Spleen (tissue), 13 donors: ENCODE results near the gene DPYD. TPM values are rescaled to one million over a fixed set of nuclear protein-coding genes. Genes with fewer than 3 reads are reported as not detected.

ENCODE experiments used
- DNase-seq: peaks from one replicate; pipeline ENCODE4 v3.0.0-alpha.2; 2020
- H3K27ac ChIP-seq, 8 donors: fragments of 200-600 bp; sonication (generic) in 7 of 8; 1 replicate in 4 of 8; 2 replicates in 4 of 8; pipeline versions ENCODE4 v1.5.0 to v1.8.0; 2016 to 2021; ENCODE audit warnings: inconsistent platforms in 4 of 8, mild to moderate bottlenecking in 4 of 8, moderate library complexity in 1 of 8
- H3K27me3 ChIP-seq, 7 donors: fragments of 200-600 bp; sonication (generic) in 6 of 7; replicated peaks in 1 of 7; 1 replicate in 4 of 7; 2 replicates in 3 of 7; pipeline versions ENCODE4 v1.5.0 to v1.8.0; 2016 to 2021; ENCODE audit warnings: inconsistent platforms in 3 of 7, mild to moderate bottlenecking in 1 of 7
- H3K36me3 ChIP-seq, 6 donors: fragments of 200-600 bp; sonication (generic) in 5 of 6; 1 replicate in 4 of 6; 2 replicates in 2 of 6; pipeline versions ENCODE4 v1.5.0 to v1.8.0; 2016 to 2021; ENCODE audit warnings: inconsistent platforms in 2 of 6
- H3K4me1 ChIP-seq, 6 donors: fragments of 200-600 bp; sonication (generic) in 5 of 6; 1 replicate in 3 of 6; 2 replicates in 3 of 6; pipeline versions ENCODE4 v1.5.0 to v1.8.0; 2016 to 2021; ENCODE audit warnings: inconsistent platforms in 3 of 6
- H3K4me3 ChIP-seq, 8 donors: fragments of 200-600 bp; sonication (generic) in 7 of 8; 1 replicate in 4 of 8; 2 replicates in 4 of 8; pipeline versions ENCODE4 v1.5.0 to v1.8.0; 2016 to 2021; ENCODE audit warnings: inconsistent platforms in 4 of 8, mild to moderate bottlenecking in 4 of 8, moderate library complexity in 2 of 8
- H3K9me3 ChIP-seq, 8 donors: fragments of 200-600 bp; sonication (generic) in 7 of 8; 1 replicate in 4 of 8; 2 replicates in 4 of 8; pipeline versions ENCODE4 v1.5.0 to v1.8.0; 2016 to 2021; ENCODE audit warnings: inconsistent platforms in 4 of 8
- POLR2A ChIP-seq, 3 donors: fragments of 450-650 bp; IDR thresholded peaks; one replicate each; pipeline ENCODE4 v1.5.1; 2017; ENCODE audit warnings: antibody characterized with exemption in 3 of 3, mild to moderate bottlenecking in 1 of 3
- POLR2AphosphoS5 ChIP-seq, 3 donors: sonication (generic); formaldehyde crosslinking; IDR thresholded peaks; one replicate each; pipeline ENCODE4 v1.5.1; 2017; ENCODE audit warnings: antibody characterized with exemption in 3 of 3
- WGBS, 5 donors: extraction: QIAGEN DNeasy Blood & Tissue Kit in 3 of 5; methylation state at CpG; one replicate each; pipeline versions ENCODE4 v1.1.5 to v1.1.7; 2013 to 2018; 5-methylcytosine and 5-hydroxymethylcytosine counted together
- intact Hi-C: fragments of 100-400 bp; cut with DNase I; formaldehyde crosslinking; loops from one replicate; pipeline ENCODE4 v1.15.0; 2023; ENCODE audit warnings: low total_unique reads
- long read RNA-seq, 2 donors: transcript quantifications; one replicate each; lab custom pipeline, GENCODE V29; 2026
- polyA plus RNA-seq, 3 donors: library from polyadenylated mRNA; stranded (reverse); fragments of 200-250 nt; gene quantifications; one replicate each; pipeline ENCODE4 v1.2.1, GENCODE V29; 2013
- total RNA-seq, 7 donors: library from RNA; depleted of rRNA in 3 of 7; stranded (reverse); fragments of >200 nt in 3 of 7; fragmentation: NEBNext Ultra II Directional in 4 of 7; extraction: Animal tissue kit (Norgen Biotek cat#: 25700) in 4 of 7; gene quantifications; one replicate each; pipeline versions ENCODE4 v1.1.0 to v1.2.1, GENCODE V29; 2016 to 2021
- TF ChIP-seq, protein P1 (sequence below), 11 experiments: fragments of 200-600 bp in 7 of 11; fragments of 450-650 bp in 4 of 11; sonication (generic) in 4 of 11; IDR thresholded peaks in 8 of 11; conservative IDR thresholded peaks in 3 of 11; 1 replicate in 7 of 11; 2 replicates in 4 of 11; pipeline versions ENCODE4 v1.4.0 to v1.8.0; 2016 to 2021; ENCODE audit warnings: antibody characterized with exemption in 11 of 11, inconsistent platforms in 4 of 11, mild to moderate bottlenecking in 1 of 11
- donor health status: healthy with polysubstance abuse.
- donor health status: DM: no; HTN: no; CAD: no; lungs with moderate emphysema.
- donor health status: DM: no; HTN: no; CAD: no.
- donor health status: Bipolar disorder and iron deficiency.
- donor health status: healthy.
- donor health status: DM: no; HTN: no; CAD: no.
- donor health status: DM: yes; HTN: yes; CAD: no.

The DPYD gene
- total RNA-seq (100 to 1,000 TPM in 2 of 7 donors, 10 to 100 TPM in 5; 54.0 to 114 (median 97.6) TPM), polyA plus RNA-seq (10 to 100 TPM in 1 of 3 donors, 1 to 10 TPM in 2; 7.3 to 12.4 (median 8.7) TPM)
- long read RNA-seq, donor 1, full-length matches to known transcripts = 3 of 3 reads
- long read RNA-seq, donor 1, partial matches to known transcripts = 0 of 3 reads
- long read RNA-seq, donor 1, other reads (novel, unspliced or antisense) = 0 of 3 reads
- long read RNA-seq, donor 2, full-length matches to known transcripts = 1 of 1 reads
- long read RNA-seq, donor 2, partial matches to known transcripts = 0 of 1 reads
- long read RNA-seq, donor 2, other reads (novel, unspliced or antisense) = 0 of 1 reads

DNA sequence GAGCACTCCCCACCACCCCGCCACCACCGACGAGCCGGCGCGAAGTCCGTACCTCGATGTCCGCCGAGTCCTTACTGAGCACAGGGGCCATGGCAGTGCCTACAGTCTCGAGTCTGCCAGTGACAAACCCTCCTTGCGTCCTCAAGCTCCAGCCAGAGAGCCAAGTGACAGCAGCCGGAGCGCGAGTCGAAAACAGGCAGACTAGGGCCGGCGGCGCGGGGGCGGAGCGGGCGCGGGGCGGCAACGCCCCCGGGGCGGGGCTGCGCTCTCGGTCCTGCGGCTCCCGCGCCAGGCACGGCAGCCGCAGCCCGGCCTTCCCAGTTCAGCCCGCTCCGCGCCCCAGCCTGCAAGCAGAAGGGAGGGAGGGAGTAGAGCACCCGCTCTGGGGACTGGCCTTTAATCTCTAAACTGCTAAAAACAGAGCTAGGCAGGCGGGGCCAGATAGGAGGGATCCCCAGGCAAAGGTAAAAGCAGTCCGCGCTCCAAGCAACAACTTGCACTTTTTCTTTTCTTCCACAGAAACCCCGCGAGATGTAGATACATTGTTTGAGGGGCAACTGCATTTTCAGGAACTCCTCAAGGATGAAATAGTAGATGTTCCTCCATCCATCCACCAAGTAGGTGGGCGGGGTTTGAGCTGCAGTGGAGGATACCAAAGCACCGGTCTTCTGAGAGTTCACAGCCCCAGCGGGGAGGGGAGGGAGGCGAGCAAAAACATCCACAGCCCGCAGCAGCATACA lies at the start of gene DPYD:
TSS of gene DPYD (minus strand) at position 203 of the 740 bp plus-strand sequence. CDS start at position 91, 112 bp downstream.
- intact Hi-C loops = no loop called here
- Histone ChIP-seq H3K36me3 (no peaks in the 10 kb centered on the region), H3K9me3 (no peaks in the 10 kb centered on the region), H3K27ac (peak within 1 kb of the TSS; percentile 86 to 98 (median 96)), H3K4me3 (peak within 1 kb of the TSS; percentile 60 to 87 (median 80)), H3K27me3 (no peaks in the 10 kb centered on the region), H3K4me1 (peaks cover 0 to 49% (median 31%) of the 10 kb centered on the region in 6 donors)
- peak; percentile 94 to 97 (median 96) for TF ChIP-seq POLR2AphosphoS5 (IDR thresholded peaks at IDR 0.05)
- TF ChIP-seq, protein P1, sequence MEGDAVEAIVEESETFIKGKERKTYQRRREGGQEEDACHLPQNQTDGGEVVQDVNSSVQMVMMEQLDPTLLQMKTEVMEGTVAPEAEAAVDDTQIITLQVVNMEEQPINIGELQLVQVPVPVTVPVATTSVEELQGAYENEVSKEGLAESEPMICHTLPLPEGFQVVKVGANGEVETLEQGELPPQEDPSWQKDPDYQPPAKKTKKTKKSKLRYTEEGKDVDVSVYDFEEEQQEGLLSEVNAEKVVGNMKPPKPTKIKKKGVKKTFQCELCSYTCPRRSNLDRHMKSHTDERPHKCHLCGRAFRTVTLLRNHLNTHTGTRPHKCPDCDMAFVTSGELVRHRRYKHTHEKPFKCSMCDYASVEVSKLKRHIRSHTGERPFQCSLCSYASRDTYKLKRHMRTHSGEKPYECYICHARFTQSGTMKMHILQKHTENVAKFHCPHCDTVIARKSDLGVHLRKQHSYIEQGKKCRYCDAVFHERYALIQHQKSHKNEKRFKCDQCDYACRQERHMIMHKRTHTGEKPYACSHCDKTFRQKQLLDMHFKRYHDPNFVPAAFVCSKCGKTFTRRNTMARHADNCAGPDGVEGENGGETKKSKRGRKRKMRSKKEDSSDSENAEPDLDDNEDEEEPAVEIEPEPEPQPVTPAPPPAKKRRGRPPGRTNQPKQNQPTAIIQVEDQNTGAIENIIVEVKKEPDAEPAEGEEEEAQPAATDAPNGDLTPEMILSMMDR (IDR thresholded peaks at IDR 0.05 in 8 of 11, conservative IDR thresholded peaks at IDR 0.05 in 3 of 11) = peak in 1 of 11 experiments; percentile 15
- peak; percentile 40 to 71 (median 65) for TF ChIP-seq POLR2A (IDR thresholded peaks at IDR 0.05)
- WGBS, 5 donors = 0 to 1% (median 1%) methylated on average over 15 to 50 of the region's 50 CpGs
- peak; percentile 97 for DNase-seq

DNA sequence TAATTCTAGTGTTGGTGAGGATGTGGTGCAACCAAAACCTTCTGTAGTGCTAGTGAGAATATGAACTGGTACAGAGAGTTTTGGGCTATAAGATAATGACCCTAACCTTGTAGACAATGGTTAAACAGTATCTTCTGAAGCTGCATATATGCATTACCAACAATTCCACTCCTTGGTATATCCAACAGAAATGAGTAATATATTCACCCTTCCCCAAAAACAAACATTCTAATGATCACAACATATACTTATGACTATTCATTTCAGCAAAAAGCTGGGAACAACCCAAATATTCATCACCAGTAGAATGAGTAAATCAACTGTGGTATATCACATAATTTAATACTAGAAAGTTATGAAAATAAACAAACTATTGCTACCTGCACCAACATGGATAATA lies 39.6 kb upstream of the DPYD start:
- Histone ChIP-seq H3K36me3 (no peaks in the 10 kb centered on the region), H3K27ac (no peak overlapping the region), H3K27me3 (peaks cover 0 to 7% (median 0%) of the 10 kb centered on the region in 7 donors), H3K9me3 (no peaks in the 10 kb centered on the region), H3K4me1 (no peaks in the 10 kb centered on the region), H3K4me3 (no peak overlapping the region)
- DNase-seq = no peak
- TF ChIP-seq POLR2AphosphoS5 (IDR thresholded peaks at IDR 0.05) = no peak
- TF ChIP-seq, protein P1 (IDR thresholded peaks at IDR 0.05 in 8 of 11, conservative IDR thresholded peaks at IDR 0.05 in 3 of 11) = no peak
- no peak for TF ChIP-seq POLR2A (IDR thresholded peaks at IDR 0.05)
- intact Hi-C loops = no loop called here

DNA sequence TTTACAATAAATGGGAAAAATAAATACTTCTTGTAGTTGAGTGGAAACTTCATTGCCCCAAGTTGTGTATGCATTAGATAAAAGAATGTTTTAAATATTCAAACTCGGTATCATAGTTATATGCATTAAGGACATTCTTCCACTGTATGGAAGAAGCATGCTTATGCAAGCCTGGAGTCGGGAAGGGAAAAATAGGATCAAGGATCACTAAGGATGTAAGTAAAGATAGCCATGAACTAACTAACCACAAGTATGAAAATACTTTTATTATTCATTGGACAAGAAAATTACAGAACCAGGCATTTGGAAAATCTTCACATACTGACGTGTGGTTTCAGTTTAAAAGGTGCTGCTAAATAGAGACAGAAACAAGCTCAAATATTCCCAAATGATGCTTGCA lies 26.9 kb upstream of the DPYD start:
- H3K36me3 ChIP-seq = no peaks in the 10 kb centered on the region
- DNase-seq = no peak
- no peak for TF ChIP-seq POLR2AphosphoS5 (IDR thresholded peaks at IDR 0.05)
- no peak for TF ChIP-seq POLR2A (IDR thresholded peaks at IDR 0.05)
- intact Hi-C loops = no loop called here
- H3K4me3 ChIP-seq = no peak overlapping the region
- no peak overlapping the region for H3K27ac ChIP-seq
- H3K27me3 ChIP-seq = no peaks in the 10 kb centered on the region
- H3K9me3 ChIP-seq = no peaks in the 10 kb centered on the region
- WGBS, 5 donors = 77 to 91% (median 81%) methylated on average over 3 of the region's 3 CpGs
- H3K4me1 ChIP-seq = no peaks in the 10 kb centered on the region

DNA sequence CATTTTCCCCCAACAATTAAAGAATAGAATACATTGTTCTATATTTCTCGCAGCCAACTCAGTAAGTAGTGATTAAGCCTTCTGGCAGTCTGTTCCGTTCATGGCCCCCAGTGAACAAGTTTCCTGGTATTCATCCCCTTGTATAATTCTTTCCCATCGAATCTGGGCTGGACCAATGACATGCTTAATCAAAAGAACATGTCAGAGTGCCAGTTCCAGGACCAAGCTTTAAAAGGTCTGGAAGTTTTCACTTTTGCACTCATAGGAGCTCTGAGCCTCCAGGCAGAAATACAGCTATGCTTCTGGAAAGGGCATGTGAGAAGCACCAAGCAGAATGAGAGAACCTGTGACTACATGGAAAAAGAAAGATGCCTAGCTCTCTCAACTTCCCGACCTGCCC lies 22.5 kb upstream of the DPYD start:
- DNase-seq = no peak
- Histone ChIP-seq H3K27me3 (no peaks in the 10 kb centered on the region), H3K4me3 (no peak overlapping the region), H3K9me3 (no peaks in the 10 kb centered on the region), H3K27ac (no peak overlapping the region), H3K4me1 (no peaks in the 10 kb centered on the region), H3K36me3 (no peaks in the 10 kb centered on the region)
- 71 to 79% (median 73%) methylated on average over 4 of the region's 4 CpGs for WGBS, 5 donors
- TF ChIP-seq, protein P1 (IDR thresholded peaks at IDR 0.05 in 8 of 11, conservative IDR thresholded peaks at IDR 0.05 in 3 of 11) = no peak
- TF ChIP-seq POLR2A (IDR thresholded peaks at IDR 0.05) (no peak), POLR2AphosphoS5 (IDR thresholded peaks at IDR 0.05) (no peak)
- intact Hi-C loops = no loop called here
